HEK293 (cell line): Measurements from ENCODE around the gene PRKCG.

Source experiments
- CTCF ChIA-PET: fragments of 350-600 bp; formaldehyde crosslinking; extraction: SDS; loops from one replicate; lab custom pipeline; 2021; ENCODE audit warnings: antibody characterized with exemption; lab: Yijun Ruan, JAX
- POLR2A ChIA-PET: fragments of 300-600 bp; formaldehyde crosslinking; extraction: SDS; loops from one replicate; lab custom pipeline; 2020; ENCODE audit warnings: antibody characterized with exemption, inconsistent platforms; lab: Yijun Ruan, JAX
- H3K27ac ChIP-seq: fragments of 200-500 bp; sonication (Bioruptor generic); 2 replicates; pipeline ENCODE4 v1.5.1; 2014; ENCODE audit warnings: low read depth, low read length, control low read depth, inconsistent platforms; ENCODE audit errors: extremely low read depth
- H3K36me3 ChIP-seq, 2 experiments: fragments of 200-500 bp in 1 of 2; sonication (Bioruptor generic) in 1 of 2; 1 replicate in 1 of 2; 2 replicates in 1 of 2; pipeline ENCODE4 v1.5.1; 2014 to 2017; ENCODE audit warnings: inconsistent platforms in 2 of 2, low read length in 2 of 2; ENCODE audit not compliant: control insufficient read depth in 2 of 2, insufficient read depth in 1 of 2
- H3K4me1 ChIP-seq: fragments of 200-500 bp; sonication (Bioruptor generic); 2 replicates; pipeline ENCODE4 v1.5.1; 2014; ENCODE audit warnings: mild to moderate bottlenecking, low read length, inconsistent platforms; ENCODE audit not compliant: control insufficient read depth, insufficient read depth
- H3K4me3 ChIP-seq: 2 replicates; pipeline ENCODE4 v1.5.1; 2011; ENCODE audit warnings: low read depth, mild to moderate bottlenecking, control low read depth, low read length, moderate library complexity
- H3K9me3 ChIP-seq: fragments of 200-500 bp; sonication (Bioruptor generic); 2 replicates; pipeline ENCODE4 v1.5.1; 2014; ENCODE audit warnings: low read depth, low read length, inconsistent platforms; ENCODE audit not compliant: control insufficient read depth, insufficient read depth
- MYNN ChIP-seq: fragments of 450-650 bp; formaldehyde crosslinking; IDR thresholded peaks from 2 replicates; pipeline ENCODE4 v1.5.1; 2016; ENCODE audit warnings: missing biosample characterization, missing genetic modification characterization, borderline replicate concordance
- SCRT2 ChIP-seq: fragments of 450-650 bp; formaldehyde crosslinking; IDR thresholded peaks from 2 replicates; pipeline ENCODE4 v1.5.1; 2016; ENCODE audit warnings: missing biosample characterization, missing genetic modification characterization
- TRIM28 ChIP-seq: IDR thresholded peaks from 2 replicates; pipeline ENCODE4 v1.6.1; 2011; ENCODE audit warnings: low read length, control low read depth, borderline replicate concordance
- YY2 ChIP-seq: fragments of 450-650 bp; formaldehyde crosslinking; IDR thresholded peaks from 2 replicates; pipeline ENCODE4 v1.5.1; 2016; ENCODE audit warnings: missing biosample characterization, missing genetic modification characterization
- ZBTB8A ChIP-seq: fragments of 450-650 bp; formaldehyde crosslinking; IDR thresholded peaks from 2 replicates; pipeline ENCODE4 v1.5.1; 2016; ENCODE audit warnings: missing biosample characterization, missing genetic modification characterization
- ZEB2 ChIP-seq: fragments of 450-650 bp; formaldehyde crosslinking; IDR thresholded peaks from 2 replicates; pipeline ENCODE4 v1.5.1; 2016; ENCODE audit warnings: missing biosample characterization, missing genetic modification characterization
- ZFP3 ChIP-seq: fragments of 450-650 bp; formaldehyde crosslinking; IDR thresholded peaks from 2 replicates; pipeline ENCODE4 v1.5.1; 2016; ENCODE audit warnings: low read depth, missing biosample characterization, missing genetic modification characterization
- ZNF10 ChIP-seq: fragments of 450-650 bp; formaldehyde crosslinking; IDR thresholded peaks from 2 replicates; pipeline ENCODE4 v1.5.1; 2017; ENCODE audit warnings: missing biosample characterization, missing genetic modification characterization
- ZNF138 ChIP-seq: fragments of 450-650 bp; formaldehyde crosslinking; IDR thresholded peaks from 2 replicates; pipeline ENCODE4 v1.5.1; 2016; ENCODE audit warnings: missing biosample characterization, missing genetic modification characterization, borderline replicate concordance
- ZNF2 ChIP-seq: fragments of 450-650 bp; formaldehyde crosslinking; IDR thresholded peaks from 2 replicates; pipeline ENCODE4 v1.5.1; 2016; ENCODE audit warnings: missing biosample characterization, missing genetic modification characterization
- ZNF211 ChIP-seq: fragments of 450-650 bp; formaldehyde crosslinking; IDR thresholded peaks from 2 replicates; pipeline ENCODE4 v1.5.1; 2016; ENCODE audit warnings: low read depth, missing biosample characterization, missing genetic modification characterization
- ZNF311 ChIP-seq: fragments of 450-650 bp; formaldehyde crosslinking; IDR thresholded peaks from 2 replicates; pipeline ENCODE4 v1.5.1; 2017; ENCODE audit warnings: missing biosample characterization, missing genetic modification characterization, borderline replicate concordance
- ZNF423 ChIP-seq: fragments of 450-650 bp; formaldehyde crosslinking; IDR thresholded peaks from 2 replicates; pipeline ENCODE4 v1.5.1; 2016; ENCODE audit warnings: missing biosample characterization, missing genetic modification characterization
- ZNF521 ChIP-seq: fragments of 450-650 bp; formaldehyde crosslinking; IDR thresholded peaks from 2 replicates; pipeline ENCODE4 v1.5.1; 2017; ENCODE audit warnings: missing biosample characterization, mild to moderate bottlenecking, missing genetic modification characterization
- ZNF555 ChIP-seq: fragments of 450-650 bp; formaldehyde crosslinking; conservative IDR thresholded peaks from 2 replicates; pipeline ENCODE4 v1.5.1; 2017; ENCODE audit warnings: missing biosample characterization, mild to moderate bottlenecking, missing genetic modification characterization, inconsistent platforms
- ZNF670 ChIP-seq: fragments of 450-650 bp; formaldehyde crosslinking; IDR thresholded peaks from 2 replicates; pipeline ENCODE4 v1.5.1; 2016; ENCODE audit warnings: missing biosample characterization, missing genetic modification characterization, low read depth
- ZNF837 ChIP-seq: fragments of 450-650 bp; formaldehyde crosslinking; IDR thresholded peaks from 2 replicates; pipeline ENCODE4 v1.5.1; 2016; ENCODE audit warnings: missing biosample characterization, missing genetic modification characterization
- ZSCAN23 ChIP-seq: fragments of 450-650 bp; formaldehyde crosslinking; IDR thresholded peaks from 2 replicates; pipeline ENCODE4 v1.5.1; 2016; ENCODE audit warnings: missing biosample characterization, missing genetic modification characterization
- TF ChIP-seq, protein P1 (sequence below): fragments of 450-650 bp; formaldehyde crosslinking; IDR thresholded peaks from 2 replicates; pipeline ENCODE4 v1.5.1; 2016; ENCODE audit warnings: missing biosample characterization, missing genetic modification characterization
- TF ChIP-seq, protein P2 (sequence below): fragments of 450-650 bp; formaldehyde crosslinking; IDR thresholded peaks from 2 replicates; pipeline ENCODE4 v1.5.1; 2016; ENCODE audit warnings: missing biosample characterization, missing genetic modification characterization
- TF ChIP-seq, protein P3 (sequence below): fragments of 450-650 bp; formaldehyde crosslinking; IDR thresholded peaks from 2 replicates; pipeline ENCODE4 v1.5.1; 2016; ENCODE audit warnings: missing biosample characterization, missing genetic modification characterization
- TF ChIP-seq, protein P4 (sequence below): fragments of 450-650 bp; formaldehyde crosslinking; IDR thresholded peaks from 2 replicates; pipeline ENCODE4 v1.5.1; 2017; ENCODE audit warnings: missing biosample characterization, missing genetic modification characterization
- TF ChIP-seq, protein P5 (sequence below): fragments of 450-650 bp; formaldehyde crosslinking; IDR thresholded peaks from 2 replicates; pipeline ENCODE4; 2016; ENCODE audit warnings: missing biosample characterization, missing genetic modification characterization
- TF ChIP-seq, protein P6 (sequence below): fragments of 450-650 bp; formaldehyde crosslinking; IDR thresholded peaks from 2 replicates; pipeline ENCODE4 v1.5.1; 2016; ENCODE audit warnings: missing biosample characterization, missing genetic modification characterization, borderline replicate concordance

Gene PRKCG

DNA sequence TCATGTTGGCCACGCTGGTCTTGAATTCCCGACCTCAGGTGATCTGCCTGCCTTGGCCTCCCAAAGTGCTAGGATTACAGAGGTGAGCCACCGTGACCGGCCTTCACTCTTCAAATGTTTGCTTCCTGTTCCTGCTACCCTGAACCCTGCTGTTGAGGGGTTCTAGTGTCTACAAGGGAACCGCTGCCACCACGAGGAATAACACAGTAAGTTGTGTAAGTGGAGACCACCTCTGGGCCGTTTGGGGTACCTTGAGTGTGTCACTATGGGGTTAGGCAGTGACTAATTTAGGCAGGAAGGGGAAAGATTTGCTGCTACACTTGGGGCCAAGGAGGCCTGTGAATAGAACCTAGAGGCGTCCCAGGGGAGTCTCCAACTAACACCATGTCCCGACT, 16.5 kb upstream of the PRKCG start (continued):
- TF ChIP-seq, protein P1, sequence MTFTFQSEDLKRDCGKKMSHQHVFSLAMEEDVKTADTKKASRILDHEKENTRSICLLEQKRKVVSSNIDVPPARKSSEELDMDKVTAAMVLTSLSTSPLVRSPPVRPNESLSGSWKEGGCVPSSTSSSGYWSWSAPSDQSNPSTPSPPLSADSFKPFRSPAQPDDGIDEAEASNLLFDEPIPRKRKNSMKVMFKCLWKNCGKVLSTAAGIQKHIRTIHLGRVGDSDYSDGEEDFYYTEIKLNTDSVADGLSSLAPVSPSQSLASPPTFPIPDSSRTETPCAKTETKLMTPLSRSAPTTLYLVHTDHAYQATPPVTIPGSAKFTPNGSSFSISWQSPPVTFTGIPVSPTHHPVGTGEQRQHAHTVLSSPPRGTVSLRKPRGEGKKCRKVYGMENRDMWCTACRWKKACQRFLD (tag by site-specific recombination): no peak
- TF ChIP-seq SCRT2 (no peak), ZSCAN23 (tag by site-specific recombination) (no peak)

DNA sequence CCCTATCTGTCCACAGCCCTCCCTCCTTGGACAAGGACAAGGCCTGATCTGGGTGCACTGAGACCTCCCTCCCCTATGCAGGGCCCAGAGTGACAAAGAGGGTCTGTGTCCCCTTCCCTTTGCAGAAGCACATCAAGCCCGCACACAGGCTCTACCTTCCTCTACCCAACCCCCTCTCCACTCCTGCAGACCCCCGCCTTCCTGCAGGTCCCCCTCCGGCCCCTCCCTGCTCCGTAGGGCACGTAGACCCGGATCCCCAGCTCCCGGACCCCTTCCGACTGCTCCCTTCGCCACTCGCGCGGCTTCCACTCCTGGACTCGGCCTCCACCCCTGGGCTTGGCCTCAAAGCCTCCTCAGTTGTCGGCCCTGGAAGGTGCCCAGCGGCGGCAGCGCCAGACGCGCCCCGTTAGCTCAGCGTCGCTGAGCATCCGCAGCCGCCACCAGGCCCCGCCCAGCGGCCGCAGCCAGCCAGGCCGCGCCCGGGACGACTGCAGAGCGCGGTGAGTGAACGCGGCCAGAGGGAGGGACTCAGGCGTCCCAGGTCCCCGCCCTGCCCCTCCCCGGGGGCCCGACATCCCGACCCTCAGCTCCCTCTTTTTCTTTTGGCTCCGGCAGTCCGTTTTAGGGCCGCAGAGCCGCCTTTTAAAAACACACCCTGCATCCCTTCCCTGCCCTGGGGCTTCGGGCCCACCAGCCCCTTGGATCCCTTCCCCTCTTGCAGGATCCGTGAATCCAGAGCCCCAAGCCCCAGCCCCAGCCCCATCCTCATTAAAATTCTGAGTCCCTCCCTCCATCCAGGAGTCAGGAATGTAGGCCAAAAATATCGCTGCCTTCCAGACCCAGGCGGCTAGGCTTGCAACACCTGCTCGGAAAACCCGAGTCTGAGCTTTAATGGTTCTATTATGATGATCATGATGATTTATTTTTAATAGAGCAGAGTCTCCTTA, 15.8 kb upstream of the PRKCG start:
- H3K27ac ChIP-seq: no peak overlapping the region
- H3K4me3 ChIP-seq: peak overlapping the region; percentile 23; the same call in 1 of the 2 replicates
- ChIA-PET CTCF (interaction anchor here (0.6 to 1.5 kb wide), 5 partner anchors 11 to 157 kb away, joined by 3 to 4 read pairs (median 3); partner anchors contain the start of gene PRKCG), POLR2A (interaction anchor here (0.9 to 3.4 kb wide), 8 partner anchors 11 to 346 kb away, joined by 3 to 39 read pairs (median 4); no protein-coding TSS in a partner anchor)
- peaks cover 15% of the 10 kb centered on the region for H3K4me1 ChIP-seq
- H3K36me3 ChIP-seq: no peaks in the 10 kb centered on the region
- H3K9me3 ChIP-seq: no peaks in the 10 kb centered on the region
- no peak for TF ChIP-seq ZNF555 (tag by site-specific recombination)
- no peak for TF ChIP-seq ZNF521 (tag by site-specific recombination)
- TF ChIP-seq, protein P2, sequence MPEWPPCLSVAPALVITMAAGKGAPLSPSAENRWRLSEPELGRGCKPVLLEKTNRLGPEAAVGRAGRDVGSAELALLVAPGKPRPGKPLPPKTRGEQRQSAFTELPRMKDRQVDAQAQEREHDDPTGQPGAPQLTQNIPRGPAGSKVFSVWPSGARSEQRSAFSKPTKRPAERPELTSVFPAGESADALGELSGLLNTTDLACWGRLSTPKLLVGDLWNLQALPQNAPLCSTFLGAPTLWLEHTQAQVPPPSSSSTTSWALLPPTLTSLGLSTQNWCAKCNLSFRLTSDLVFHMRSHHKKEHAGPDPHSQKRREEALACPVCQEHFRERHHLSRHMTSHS (tag by site-specific recombination): no peak
- no peak for TF ChIP-seq ZFP3 (tag by site-specific recombination)
- no peak for TF ChIP-seq YY2 (tag by site-specific recombination)
- no peak for TF ChIP-seq ZNF211
- no peak for TF ChIP-seq ZNF2
- TF ChIP-seq TRIM28: no peak
- TF ChIP-seq, protein P3, sequence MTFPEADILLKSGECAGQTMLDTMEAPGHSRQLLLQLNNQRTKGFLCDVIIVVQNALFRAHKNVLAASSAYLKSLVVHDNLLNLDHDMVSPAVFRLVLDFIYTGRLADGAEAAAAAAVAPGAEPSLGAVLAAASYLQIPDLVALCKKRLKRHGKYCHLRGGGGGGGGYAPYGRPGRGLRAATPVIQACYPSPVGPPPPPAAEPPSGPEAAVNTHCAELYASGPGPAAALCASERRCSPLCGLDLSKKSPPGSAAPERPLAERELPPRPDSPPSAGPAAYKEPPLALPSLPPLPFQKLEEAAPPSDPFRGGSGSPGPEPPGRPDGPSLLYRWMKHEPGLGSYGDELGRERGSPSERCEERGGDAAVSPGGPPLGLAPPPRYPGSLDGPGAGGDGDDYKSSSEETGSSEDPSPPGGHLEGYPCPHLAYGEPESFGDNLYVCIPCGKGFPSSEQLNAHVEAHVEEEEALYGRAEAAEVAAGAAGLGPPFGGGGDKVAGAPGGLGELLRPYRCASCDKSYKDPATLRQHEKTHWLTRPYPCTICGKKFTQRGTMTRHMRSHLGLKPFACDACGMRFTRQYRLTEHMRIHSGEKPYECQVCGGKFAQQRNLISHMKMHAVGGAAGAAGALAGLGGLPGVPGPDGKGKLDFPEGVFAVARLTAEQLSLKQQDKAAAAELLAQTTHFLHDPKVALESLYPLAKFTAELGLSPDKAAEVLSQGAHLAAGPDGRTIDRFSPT (tag by site-specific recombination): peak; percentile 51; the same call in 1 of the 2 replicates
- TF ChIP-seq ZBTB8A: peak; percentile 51; the same call in 1 of the 2 replicates
- TF ChIP-seq MYNN: no peak
- TF ChIP-seq, protein P4, sequence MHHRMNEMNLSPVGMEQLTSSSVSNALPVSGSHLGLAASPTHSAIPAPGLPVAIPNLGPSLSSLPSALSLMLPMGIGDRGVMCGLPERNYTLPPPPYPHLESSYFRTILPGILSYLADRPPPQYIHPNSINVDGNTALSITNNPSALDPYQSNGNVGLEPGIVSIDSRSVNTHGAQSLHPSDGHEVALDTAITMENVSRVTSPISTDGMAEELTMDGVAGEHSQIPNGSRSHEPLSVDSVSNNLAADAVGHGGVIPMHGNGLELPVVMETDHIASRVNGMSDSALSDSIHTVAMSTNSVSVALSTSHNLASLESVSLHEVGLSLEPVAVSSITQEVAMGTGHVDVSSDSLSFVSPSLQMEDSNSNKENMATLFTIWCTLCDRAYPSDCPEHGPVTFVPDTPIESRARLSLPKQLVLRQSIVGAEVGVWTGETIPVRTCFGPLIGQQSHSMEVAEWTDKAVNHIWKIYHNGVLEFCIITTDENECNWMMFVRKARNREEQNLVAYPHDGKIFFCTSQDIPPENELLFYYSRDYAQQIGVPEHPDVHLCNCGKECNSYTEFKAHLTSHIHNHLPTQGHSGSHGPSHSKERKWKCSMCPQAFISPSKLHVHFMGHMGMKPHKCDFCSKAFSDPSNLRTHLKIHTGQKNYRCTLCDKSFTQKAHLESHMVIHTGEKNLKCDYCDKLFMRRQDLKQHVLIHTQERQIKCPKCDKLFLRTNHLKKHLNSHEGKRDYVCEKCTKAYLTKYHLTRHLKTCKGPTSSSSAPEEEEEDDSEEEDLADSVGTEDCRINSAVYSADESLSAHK (tag by site-specific recombination): no peak
- no peak for TF ChIP-seq ZEB2 (tag by site-specific recombination)
- no peak for TF ChIP-seq ZNF837 (tag by site-specific recombination)
- TF ChIP-seq ZNF670 (tag by site-specific recombination): no peak
- TF ChIP-seq, protein P5, sequence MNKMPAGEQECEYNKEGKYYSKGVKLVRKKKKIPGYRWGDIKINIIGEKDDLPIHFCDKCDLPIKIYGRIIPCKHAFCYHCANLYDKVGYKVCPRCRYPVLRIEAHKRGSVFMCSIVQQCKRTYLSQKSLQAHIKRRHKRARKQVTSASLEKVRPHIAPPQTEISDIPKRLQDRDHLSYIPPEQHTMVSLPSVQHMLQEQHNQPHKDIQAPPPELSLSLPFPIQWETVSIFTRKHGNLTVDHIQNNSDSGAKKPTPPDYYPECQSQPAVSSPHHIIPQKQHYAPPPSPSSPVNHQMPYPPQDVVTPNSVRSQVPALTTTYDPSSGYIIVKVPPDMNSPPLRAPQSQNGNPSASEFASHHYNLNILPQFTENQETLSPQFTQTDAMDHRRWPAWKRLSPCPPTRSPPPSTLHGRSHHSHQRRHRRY (tag by site-specific recombination): no peak
- TF ChIP-seq ZNF423 (tag by site-specific recombination): no peak
- no peak for TF ChIP-seq ZNF311 (tag by site-specific recombination)
- no peak for TF ChIP-seq ZNF138 (tag by site-specific recombination)
- TF ChIP-seq, protein P6, sequence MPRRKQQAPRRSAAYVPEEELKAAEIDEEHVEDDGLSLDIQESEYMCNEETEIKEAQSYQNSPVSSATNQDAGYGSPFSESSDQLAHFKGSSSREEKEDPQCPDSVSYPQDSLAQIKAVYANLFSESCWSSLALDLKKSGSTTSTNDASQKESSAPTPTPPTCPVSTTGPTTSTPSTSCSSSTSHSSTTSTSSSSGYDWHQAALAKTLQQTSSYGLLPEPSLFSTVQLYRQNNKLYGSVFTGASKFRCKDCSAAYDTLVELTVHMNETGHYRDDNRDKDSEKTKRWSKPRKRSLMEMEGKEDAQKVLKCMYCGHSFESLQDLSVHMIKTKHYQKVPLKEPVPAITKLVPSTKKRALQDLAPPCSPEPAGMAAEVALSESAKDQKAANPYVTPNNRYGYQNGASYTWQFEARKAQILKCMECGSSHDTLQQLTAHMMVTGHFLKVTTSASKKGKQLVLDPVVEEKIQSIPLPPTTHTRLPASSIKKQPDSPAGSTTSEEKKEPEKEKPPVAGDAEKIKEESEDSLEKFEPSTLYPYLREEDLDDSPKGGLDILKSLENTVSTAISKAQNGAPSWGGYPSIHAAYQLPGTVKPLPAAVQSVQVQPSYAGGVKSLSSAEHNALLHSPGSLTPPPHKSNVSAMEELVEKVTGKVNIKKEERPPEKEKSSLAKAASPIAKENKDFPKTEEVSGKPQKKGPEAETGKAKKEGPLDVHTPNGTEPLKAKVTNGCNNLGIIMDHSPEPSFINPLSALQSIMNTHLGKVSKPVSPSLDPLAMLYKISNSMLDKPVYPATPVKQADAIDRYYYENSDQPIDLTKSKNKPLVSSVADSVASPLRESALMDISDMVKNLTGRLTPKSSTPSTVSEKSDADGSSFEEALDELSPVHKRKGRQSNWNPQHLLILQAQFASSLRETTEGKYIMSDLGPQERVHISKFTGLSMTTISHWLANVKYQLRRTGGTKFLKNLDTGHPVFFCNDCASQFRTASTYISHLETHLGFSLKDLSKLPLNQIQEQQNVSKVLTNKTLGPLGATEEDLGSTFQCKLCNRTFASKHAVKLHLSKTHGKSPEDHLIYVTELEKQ: no peak
- no peak for TF ChIP-seq ZNF10 (tag by site-specific recombination)
